ENCODE measurements around the gene TM9SF1. TPM values are rescaled to one million over a fixed set of nuclear protein-coding genes. Genes with fewer than 3 reads are reported as not detected.
A peak's percentile ranks its signal among the peaks of the same experiment; 100 is the strongest.

TM9SF1 gene
- total RNA-seq, 4 donors from 2014 or later, result 27.0 to 44.6 (median 43.8) TPM

- intact Hi-C loops (cut with DNase I), result loop anchor here (10.0 kb wide), 1 partner anchor 290 kb away; no protein-coding TSS in a partner anchor
- no peaks in the 10 kb centered on the region for H3K27me3 ChIP-seq
These were observed 50.8 kb downstream of the TM9SF1 start for GRCh38 chr14:24144451-24144850.

GRCh38 chr14:24143511-24143910 is 51.7 kb downstream of the TM9SF1 start:
- intact Hi-C loops (cut with DNase I), result loop anchor here (10.0 kb wide), 1 partner anchor 291 kb away; no protein-coding TSS in a partner anchor
- Histone ChIP-seq H3K27me3 (no peaks in the 10 kb centered on the region), H3K9me3 (no peaks in the 10 kb centered on the region), H3K27ac (replicated peaks in 1 of 4) (no peak overlapping the region), H3K36me3 (peaks cover 6 to 22% (median 15%) of the 10 kb centered on the region in 4 donors), H3K4me3 (no peak overlapping the region), H3K4me1 (peaks cover 40 to 62% (median 53%) of the 10 kb centered on the region in 4 donors)
- no peak for DNase-seq (ENCODE audit: extremely low spot score)
- TF ChIP-seq POLR2AphosphoS5 (IDR thresholded peaks at IDR 0.05), result no peak
- no peak for TF ChIP-seq EP300 (IDR thresholded peaks at IDR 0.05)
- no peak for TF ChIP-seq POLR2A (IDR thresholded peaks at IDR 0.05; ENCODE audit: low read depth)
- TF ChIP-seq CTCF (IDR thresholded peaks at IDR 0.05), result no peak
- 100% methylated on average over 2 of the region's 2 CpGs for WGBS

More at GRCh38 chr14:24144451-24144850, 50.8 kb downstream of the TM9SF1 start:
- Histone ChIP-seq H3K4me3 (no peak overlapping the region), H3K36me3 (peaks cover 0 to 21% (median 15%) of the 10 kb centered on the region in 4 donors), H3K27ac (replicated peaks in 1 of 4) (peak overlapping the region in 1 of 4 donors; percentile 94), H3K4me1 (peaks cover 34 to 62% (median 55%) of the 10 kb centered on the region in 4 donors), H3K9me3 (no peaks in the 10 kb centered on the region)
- WGBS, result 95% methylated on average over 1 of the region's 1 CpG
- no peak for DNase-seq (ENCODE audit: extremely low spot score)
- no peak for TF ChIP-seq POLR2A (IDR thresholded peaks at IDR 0.05; ENCODE audit: low read depth)
- no peak for TF ChIP-seq POLR2AphosphoS5 (IDR thresholded peaks at IDR 0.05)
- TF ChIP-seq EP300 (IDR thresholded peaks at IDR 0.05), result no peak
- TF ChIP-seq CTCF (IDR thresholded peaks at IDR 0.05), result no peak

GRCh38 chr14:24141097-24141880 is 54.0 kb downstream of the TM9SF1 start, which contains the start of gene EMC9:
EMC9 (minus strand) TSS chr14:24141591; CDS start chr14:24141304, 287 bp downstream.
- peaks cover 10 to 35% (median 28%) of the 10 kb centered on the region in 4 donors for H3K36me3 ChIP-seq

GRCh38 chr14:24139272-24139934 is 55.8 kb downstream of the TM9SF1 start:
- DNase-seq (ENCODE audit: extremely low spot score), result no peak
- WGBS, result 84% methylated on average over 9 of the region's 9 CpGs
- no peaks in the 10 kb centered on the region for H3K27me3 ChIP-seq
- intact Hi-C loops (cut with DNase I), result no loop called here
- H3K9me3 ChIP-seq, result no peaks in the 10 kb centered on the region
- peak overlapping the region; percentile 90 to 94 (median 92) for H3K27ac ChIP-seq (replicated peaks in 1 of 4)
- peaks cover 10 to 35% (median 28%) of the 10 kb centered on the region in 4 donors for H3K36me3 ChIP-seq
- peaks cover 45 to 64% (median 58%) of the 10 kb centered on the region in 4 donors for H3K4me1 ChIP-seq
- H3K4me3 ChIP-seq, result peak overlapping the region in 3 of 4 donors; percentile 70 to 81 (median 70)
- TF ChIP-seq POLR2AphosphoS5 (IDR thresholded peaks at IDR 0.05) (no peak), POLR2A (IDR thresholded peaks at IDR 0.05; ENCODE audit: low read depth) (no peak), EP300 (IDR thresholded peaks at IDR 0.05) (no peak), CTCF (IDR thresholded peaks at IDR 0.05) (no peak)

More at GRCh38 chr14:24141097-24141880, 54.0 kb downstream of the TM9SF1 start, which contains the start of gene EMC9:
- intact Hi-C loops (cut with DNase I), result loop anchor here (10.0 kb wide), 1 partner anchor 294 kb away; no protein-coding TSS in a partner anchor
- Histone ChIP-seq H3K27me3 (no peaks in the 10 kb centered on the region), H3K4me1 (peaks cover 48 to 73% (median 66%) of the 10 kb centered on the region in 4 donors), H3K27ac (replicated peaks in 1 of 4) (peak within 1 kb of the TSS; percentile 90 to 94 (median 92)), H3K9me3 (no peaks in the 10 kb centered on the region), H3K4me3 (peak within 1 kb of the TSS; percentile 70 to 81 (median 74))
- peak; percentile 100 for DNase-seq (ENCODE audit: extremely low spot score)
- peak; percentile 74 for TF ChIP-seq POLR2A (IDR thresholded peaks at IDR 0.05; ENCODE audit: low read depth)
- TF ChIP-seq CTCF (IDR thresholded peaks at IDR 0.05), result peak; percentile 40 to 64 (median 64)
- TF ChIP-seq EP300 (IDR thresholded peaks at IDR 0.05), result no peak
- TF ChIP-seq POLR2AphosphoS5 (IDR thresholded peaks at IDR 0.05), result peak; percentile 89 to 94
- WGBS, result 0% methylated on average over 4 of the region's 65 CpGs

Small RNA genes lying within 50 kb of the gene (small RNA-seq; reads per million reads assigned to genes)
- 0 reads per million in 3 donors for gene AL136295.4
- gene CHMP4A, result 0 reads per million in 3 donors
- 0 to 0.34 (median 0) reads per million in 3 donors for gene IPO4
- 0 reads per million in 3 donors for gene IRF9
- 0 reads per million in 3 donors for gene MDP1
- 0.56 to 0.83 (median 0.68) reads per million in 3 donors for gene RNA5SP383

Other genes with a start within 250 kb of the TM9SF1 start
- 10 to 100 TPM; 37.1 to 54.4 (median 46.3) TPM for gene DHRS4, start 241.7 kb downstream of the TM9SF1 start, total RNA-seq
- 10 to 100 TPM in 3 of 4 donors, 1 to 10 TPM in 1; 9.4 to 23.9 (median 21.1) TPM for gene DHRS4L2, start 206.5 kb downstream of the TM9SF1 start, total RNA-seq
- under 1 TPM in 2 of 4 donors, not detected in 2; 0.17 to 0.29 TPM for gene CARMIL3, start 143.4 kb downstream of the TM9SF1 start, total RNA-seq
- under 1 TPM in 3 of 4 donors, not detected in 1; 0.26 to 0.34 (median 0.33) TPM for gene CPNE6, start 123.9 kb downstream of the TM9SF1 start, total RNA-seq
- 10 to 100 TPM in 3 of 4 donors, 1 to 10 TPM in 1; 9.1 to 20.7 (median 12.5) TPM for gene PCK2, start 101.1 kb downstream of the TM9SF1 start, total RNA-seq
- gene DCAF11, start 80.7 kb downstream of the TM9SF1 start, total RNA-seq, result 10 to 100 TPM; 56.0 to 74.9 (median 66.8) TPM
- 1 to 10 TPM; 1.8 to 3.3 (median 3.0) TPM for gene NRL, start 80.5 kb downstream of the TM9SF1 start, total RNA-seq
- under 1 TPM in 3 of 4 donors, not detected in 1; 0.34 to 0.83 (median 0.52) TPM for gene FITM1, start 64.8 kb downstream of the TM9SF1 start, total RNA-seq
- gene PSME1, start 59.2 kb downstream of the TM9SF1 start, total RNA-seq, result 100 to 1,000 TPM; 129 to 158 (median 143) TPM
- gene EMC9, start 53.9 kb downstream of the TM9SF1 start, total RNA-seq, result 10 to 100 TPM in 3 of 4 donors, 1 to 10 TPM in 1; 8.8 to 14.4 (median 12.2) TPM
- 10 to 100 TPM; 32.8 to 64.3 (median 42.6) TPM for gene PSME2, start 48.8 kb downstream of the TM9SF1 start, total RNA-seq
- 10 to 100 TPM; 21.7 to 33.3 (median 26.8) TPM for gene RNF31, start 47.9 kb downstream of the TM9SF1 start, total RNA-seq
- gene IRF9, start 34.2 kb downstream of the TM9SF1 start, total RNA-seq, result 10 to 100 TPM; 39.5 to 78.3 (median 63.2) TPM
- gene REC8, start 23.4 kb downstream of the TM9SF1 start, total RNA-seq, result 1 to 10 TPM; 4.6 to 5.9 (median 5.0) TPM
- gene IPO4, start 6.6 kb downstream of the TM9SF1 start, total RNA-seq, result 10 to 100 TPM; 12.9 to 41.6 (median 25.2) TPM
- under 1 TPM in 2 of 4 donors, not detected in 2; 0.57 to 0.58 TPM for gene TSSK4, start 10.3 kb upstream of the TM9SF1 start, total RNA-seq
- gene CHMP4A, start 18.0 kb upstream of the TM9SF1 start, total RNA-seq, result 100 to 1,000 TPM in 2 of 4 donors, 10 to 100 TPM in 2; 75.4 to 135 (median 94.9) TPM
- gene MDP1, start 20.6 kb upstream of the TM9SF1 start, total RNA-seq, result 10 to 100 TPM; 11.1 to 17.5 (median 14.4) TPM
- 100 to 1,000 TPM; 117 to 152 (median 131) TPM for gene NEDD8, start 36.9 kb upstream of the TM9SF1 start, total RNA-seq
- gene GMPR2, start 37.5 kb upstream of the TM9SF1 start, total RNA-seq, result 10 to 100 TPM; 43.1 to 53.4 (median 50.5) TPM
- gene TINF2, start 47.2 kb upstream of the TM9SF1 start, total RNA-seq, result 10 to 100 TPM; 49.4 to 89.0 (median 81.0) TPM
- gene TGM1, start 67.7 kb upstream of the TM9SF1 start, total RNA-seq, result 1 to 10 TPM in 2 of 4 donors, under 1 TPM in 2; 0.52 to 3.3 (median 1.6) TPM
- gene RABGGTA, start 76.2 kb upstream of the TM9SF1 start, total RNA-seq, result 10 to 100 TPM; 14.6 to 27.8 (median 20.3) TPM
- gene DHRS1, start 104.3 kb upstream of the TM9SF1 start, total RNA-seq, result 10 to 100 TPM; 13.9 to 22.4 (median 19.2) TPM
- 10 to 100 TPM; 16.6 to 29.2 (median 21.6) TPM for gene NOP9, start 104.4 kb upstream of the TM9SF1 start, total RNA-seq
- 10 to 100 TPM in 1 of 4 donors, 1 to 10 TPM in 3; 6.6 to 12.5 (median 8.1) TPM for gene CIDEB, start 112.5 kb upstream of the TM9SF1 start, total RNA-seq
- 1 to 10 TPM; 1.7 to 3.7 (median 2.4) TPM for gene LTB4R2, start 114.7 kb upstream of the TM9SF1 start, total RNA-seq
- 1 to 10 TPM in 3 of 4 donors, under 1 TPM in 1; 0.42 to 6.0 (median 2.9) TPM for gene LTB4R, start 116.1 kb upstream of the TM9SF1 start, total RNA-seq
- gene ADCY4, start 139.6 kb upstream of the TM9SF1 start, total RNA-seq, result 10 to 100 TPM; 21.5 to 36.9 (median 27.9) TPM
- gene RIPK3, start 144.6 kb upstream of the TM9SF1 start, total RNA-seq, result 1 to 10 TPM; 3.8 to 6.4 (median 6.1) TPM
- gene NFATC4, start 172.7 kb upstream of the TM9SF1 start, total RNA-seq, result 10 to 100 TPM; 38.8 to 65.2 (median 48.3) TPM
- 10 to 100 TPM in 3 of 4 donors, 1 to 10 TPM in 1; 8.0 to 21.2 (median 13.4) TPM for gene NYNRIN, start 203.6 kb upstream of the TM9SF1 start, total RNA-seq
- 1 to 10 TPM; 1.2 to 2.2 (median 1.9) TPM for gene CBLN3, start 234.2 kb upstream of the TM9SF1 start, total RNA-seq
- 10 to 100 TPM; 46.5 to 75.8 (median 58.4) TPM for gene KHNYN, start 234.5 kb upstream of the TM9SF1 start, total RNA-seq
- 10 to 100 TPM; 23.9 to 48.6 (median 33.5) TPM for gene SDR39U1, start 247.3 kb upstream of the TM9SF1 start, total RNA-seq

All from esophagus muscularis mucosa (tissue), 4 donors.